H1 (cell line): ENCODE data around the gene CPT1A. TPM values are rescaled to one million over a fixed set of nuclear protein-coding genes. Genes with fewer than 3 reads are reported as not detected.
A peak's percentile ranks its signal among the peaks of the same experiment; 100 is the strongest.

Experiments
- ASH2L ChIP-seq: fragments of 200-600, 300-600 bp; sonication (generic); IDR thresholded peaks from one replicate; pipeline ENCODE4 v1.7.1; 2017; ENCODE audit warnings: low read length
- EGR1 ChIP-seq: IDR thresholded peaks from 2 replicates; pipeline ENCODE4 v1.6.1; 2011; ENCODE audit warnings: low read depth, low read length, borderline replicate concordance
- FOSL1 ChIP-seq: IDR thresholded peaks from 2 replicates; pipeline ENCODE4 v1.6.1; 2011; ENCODE audit warnings: mild to moderate bottlenecking, low read depth, low read length, moderate library complexity; ENCODE audit not compliant: insufficient read depth
- KDM1A ChIP-seq: fragments of 200-600, 300-600 bp; sonication (generic); IDR thresholded peaks from 2 replicates; pipeline ENCODE4 v1.7.1; 2016; ENCODE audit warnings: mild to moderate bottlenecking, low read length, borderline replicate concordance
- POLR2AphosphoS5 ChIP-seq: IDR thresholded peaks from 2 replicates; pipeline ENCODE4 v1.6.1; 2011; ENCODE audit warnings: low read depth, low read length
- RAD21 ChIP-seq, 2 experiments: IDR thresholded peaks in 1 of 2; conservative IDR thresholded peaks in 1 of 2; 2 replicates each; pipeline ENCODE4 v1.6.1; 2011; ENCODE audit warnings: low read depth in 2 of 2, low read length in 2 of 2, improper control_type of control experiment in 1 of 2, inconsistent platforms in 1 of 2, mild to moderate bottlenecking in 1 of 2, moderate library complexity in 1 of 2
- RBBP5 ChIP-seq: IDR thresholded peaks from 2 replicates; pipeline ENCODE4 v1.7.1; 2012; ENCODE audit warnings: low read depth, mild to moderate bottlenecking, inconsistent platforms, low read length, moderate library complexity, borderline replicate concordance
- SAP30 ChIP-seq: fragments of 300-600 bp; sonication (generic); IDR thresholded peaks from 2 replicates; pipeline ENCODE4 v1.7.1; 2012; ENCODE audit warnings: low read length, moderate library complexity, mild to moderate bottlenecking, inconsistent platforms; ENCODE audit not compliant: insufficient read depth, insufficient replicate concordance
- SIN3A ChIP-seq, 2 experiments: IDR thresholded peaks in 1 of 2; conservative IDR thresholded peaks in 1 of 2; 2 replicates each; pipeline ENCODE4 v1.6.1; 2011 to 2012; ENCODE audit warnings: low read length in 2 of 2, improper control_type of control experiment in 1 of 2, low read depth in 1 of 2, mild to moderate bottlenecking in 1 of 2
- TAF1 ChIP-seq: IDR thresholded peaks from 2 replicates; pipeline ENCODE4 v1.6.1; 2011; ENCODE audit warnings: mild to moderate bottlenecking, low read depth, low read length
- TCF12 ChIP-seq: IDR thresholded peaks from 2 replicates; pipeline ENCODE4 v1.6.1; 2011; ENCODE audit warnings: low read depth, mild to moderate bottlenecking, low read length
- polyA plus RNA-seq, 7 experiments: library from polyadenylated mRNA; depleted of rRNA in 3 of 7; stranded (reverse) in 5 of 7; unstranded in 2 of 7; fragments of >200 nt in 5 of 7; fragments of 200-250 nt in 2 of 7; gene quantifications; 1 replicate in 5 of 7; 2 replicates in 1 of 7; 4 replicates in 1 of 7; pipeline versions ENCODE4 v1.2.1 to v1.2.3, GENCODE V29; 2011 to 2013; ENCODE audit warnings: missing spikeins in 2 of 7, mixed read lengths in 2 of 7
- total RNA-seq: library from RNA; stranded (reverse); fragmentation: NEBNext Ultra II Directional; extraction: Animal tissue kit (Norgen Biotek cat#: 25700); gene quantifications from 2 replicates; pipeline ENCODE4 v1.2.1, GENCODE V29; 2021
- TF ChIP-seq, protein P1 (sequence below): IDR thresholded peaks from 2 replicates; pipeline ENCODE4 v1.6.1; 2012; ENCODE audit warnings: inconsistent platforms
- TF ChIP-seq, protein P2 (sequence below): IDR thresholded peaks from 2 replicates; pipeline ENCODE4 v1.6.1; 2011; ENCODE audit warnings: low read length, improper control_type of control experiment
- TF ChIP-seq, protein P3 (sequence below): IDR thresholded peaks from 2 replicates; pipeline ENCODE4 v1.6.1; 2012; ENCODE audit warnings: low read length, inconsistent platforms

The CPT1A gene
- total and polyA plus RNA-seq, 2 of the 8 experiments (the other 6 are each of a cell fraction or from before 2014, with no cell fraction given): 2.9 to 12.2 TPM

DNA sequence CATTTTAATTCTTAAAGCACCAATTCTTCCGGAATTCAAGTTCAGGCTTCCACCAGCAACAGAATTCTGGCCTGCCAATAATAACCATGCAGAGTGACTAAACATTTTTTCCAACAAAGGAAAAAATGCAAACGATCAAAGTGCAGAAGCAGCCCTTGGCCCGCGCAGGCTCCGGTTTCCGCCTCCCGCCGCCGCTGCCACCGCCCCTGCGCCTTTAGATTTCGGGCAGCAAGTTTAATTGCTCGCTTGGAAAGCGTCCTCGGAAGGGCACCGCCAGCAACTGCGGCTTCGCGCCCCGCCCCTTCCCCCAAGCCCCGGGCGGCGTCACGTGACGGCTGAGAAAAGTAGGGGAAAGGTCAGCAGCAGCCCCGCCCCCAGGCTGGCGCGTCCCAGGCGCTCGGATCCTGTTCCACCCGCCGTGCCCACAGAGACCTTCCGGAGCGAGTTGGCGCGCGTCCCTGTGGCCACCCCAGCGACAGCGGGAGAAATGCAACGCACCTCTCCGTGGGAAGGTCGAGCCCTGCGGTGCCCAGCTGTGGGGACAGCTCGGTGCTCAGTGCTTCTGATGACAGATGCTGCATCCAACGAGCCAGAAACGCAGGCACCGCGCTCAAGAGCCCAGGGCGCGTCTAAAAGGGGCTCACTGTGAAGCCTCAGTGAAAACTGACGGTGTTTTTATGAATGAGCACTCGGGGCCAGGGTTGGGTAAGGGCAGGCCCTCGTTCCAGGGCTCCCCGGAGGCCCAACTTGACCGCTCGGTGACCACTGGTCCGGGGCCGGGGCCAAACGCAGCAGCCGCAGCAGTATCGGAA, 2.5 kb downstream of the CPT1A start (continued):
- TF ChIP-seq POLR2AphosphoS5 (no peak), EGR1 (no peak), RBBP5 (peak; percentile 74), SIN3A (conservative IDR thresholded peaks at IDR 0.05 in 1 of 2, IDR thresholded peaks at IDR 0.05 in 1 of 2; ENCODE audit: low read depth in 1 of 2, low read length in 2 of 2) (peak in 1 of 2 experiments; percentile 17; a peak in 3 of 4 replicates), TCF12 (no peak), TAF1 (peak; percentile 44; the same call in 1 of the 2 replicates), RAD21 (IDR thresholded peaks at IDR 0.05 in 1 of 2, conservative IDR thresholded peaks at IDR 0.05 in 1 of 2; ENCODE audit: low read depth in 2 of 2, low read length in 2 of 2) (peak in 1 of 2 experiments; percentile 15; a peak in 1 of 4 replicates), FOSL1 (no peak), ASH2L (peak; percentile 71), SAP30 (no peak), KDM1A (no peak)
- TF ChIP-seq, protein P1, sequence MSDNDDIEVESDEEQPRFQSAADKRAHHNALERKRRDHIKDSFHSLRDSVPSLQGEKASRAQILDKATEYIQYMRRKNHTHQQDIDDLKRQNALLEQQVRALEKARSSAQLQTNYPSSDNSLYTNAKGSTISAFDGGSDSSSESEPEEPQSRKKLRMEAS: peak; percentile 54
- TF ChIP-seq, protein P2, sequence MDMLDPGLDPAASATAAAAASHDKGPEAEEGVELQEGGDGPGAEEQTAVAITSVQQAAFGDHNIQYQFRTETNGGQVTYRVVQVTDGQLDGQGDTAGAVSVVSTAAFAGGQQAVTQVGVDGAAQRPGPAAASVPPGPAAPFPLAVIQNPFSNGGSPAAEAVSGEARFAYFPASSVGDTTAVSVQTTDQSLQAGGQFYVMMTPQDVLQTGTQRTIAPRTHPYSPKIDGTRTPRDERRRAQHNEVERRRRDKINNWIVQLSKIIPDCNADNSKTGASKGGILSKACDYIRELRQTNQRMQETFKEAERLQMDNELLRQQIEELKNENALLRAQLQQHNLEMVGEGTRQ: peak; percentile 94
- TF ChIP-seq, protein P3, sequence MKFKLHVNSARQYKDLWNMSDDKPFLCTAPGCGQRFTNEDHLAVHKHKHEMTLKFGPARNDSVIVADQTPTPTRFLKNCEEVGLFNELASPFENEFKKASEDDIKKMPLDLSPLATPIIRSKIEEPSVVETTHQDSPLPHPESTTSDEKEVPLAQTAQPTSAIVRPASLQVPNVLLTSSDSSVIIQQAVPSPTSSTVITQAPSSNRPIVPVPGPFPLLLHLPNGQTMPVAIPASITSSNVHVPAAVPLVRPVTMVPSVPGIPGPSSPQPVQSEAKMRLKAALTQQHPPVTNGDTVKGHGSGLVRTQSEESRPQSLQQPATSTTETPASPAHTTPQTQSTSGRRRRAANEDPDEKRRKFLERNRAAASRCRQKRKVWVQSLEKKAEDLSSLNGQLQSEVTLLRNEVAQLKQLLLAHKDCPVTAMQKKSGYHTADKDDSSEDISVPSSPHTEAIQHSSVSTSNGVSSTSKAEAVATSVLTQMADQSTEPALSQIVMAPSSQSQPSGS: no peak
